ENCODE measurements around the gene ZNF891.

ZNF891 gene

GRCh38 chr12:133105620-133106019, 24.5 kb downstream of the ZNF891 start:
- TF ChIP-seq GATA2 (IDR thresholded peaks at IDR 0.05; ENCODE audit: low read depth, low read length) = no peak
- no peak for TF ChIP-seq GATA3 (IDR thresholded peaks at IDR 0.05; ENCODE audit: low read depth, low read length)

- TF ChIP-seq GATA2 (IDR thresholded peaks at IDR 0.05; ENCODE audit: low read depth, low read length) (no peak), GATA3 (IDR thresholded peaks at IDR 0.05; ENCODE audit: low read depth, low read length) (no peak)
These were observed 46.7 kb downstream of the ZNF891 start for GRCh38 chr12:133083345-133083744.

GRCh38 chr12:133081159-133081780, 48.8 kb downstream of the ZNF891 start:
- TF ChIP-seq GATA3 (IDR thresholded peaks at IDR 0.05; ENCODE audit: low read depth, low read length) (no peak), GATA2 (IDR thresholded peaks at IDR 0.05; ENCODE audit: low read depth, low read length) (no peak)

GRCh38 chr12:133080368-133081158, 49.5 kb downstream of the ZNF891 start, which contains the start of gene ZNF140:
TSS of gene ZNF140 (plus strand) at chr12:133080923. CDS start at chr12:133081321, 398 bp downstream.
- TF ChIP-seq GATA3 (IDR thresholded peaks at IDR 0.05; ENCODE audit: low read depth, low read length) (no peak), GATA2 (IDR thresholded peaks at IDR 0.05; ENCODE audit: low read depth, low read length) (no peak)

GRCh38 chr12:133080026-133080367, 50.1 kb downstream of the ZNF891 start:
- no peak for TF ChIP-seq GATA3 (IDR thresholded peaks at IDR 0.05; ENCODE audit: low read depth, low read length)
- TF ChIP-seq GATA2 (IDR thresholded peaks at IDR 0.05; ENCODE audit: low read depth, low read length) = no peak

GRCh38 chr12:133073836-133074235, 56.2 kb downstream of the ZNF891 start:
- no peak for TF ChIP-seq GATA3 (IDR thresholded peaks at IDR 0.05; ENCODE audit: low read depth, low read length)
- TF ChIP-seq GATA2 (IDR thresholded peaks at IDR 0.05; ENCODE audit: low read depth, low read length) = no peak

- no peak for TF ChIP-seq GATA2 (IDR thresholded peaks at IDR 0.05; ENCODE audit: low read depth, low read length)
- TF ChIP-seq GATA3 (IDR thresholded peaks at IDR 0.05; ENCODE audit: low read depth, low read length) = no peak
These were observed 66.5 kb downstream of the ZNF891 start for GRCh38 chr12:133063556-133063955.

GRCh38 chr12:133061954-133062353, 68.1 kb downstream of the ZNF891 start:
- no peak for TF ChIP-seq GATA2 (IDR thresholded peaks at IDR 0.05; ENCODE audit: low read depth, low read length)
- no peak for TF ChIP-seq GATA3 (IDR thresholded peaks at IDR 0.05; ENCODE audit: low read depth, low read length)

- TF ChIP-seq GATA3 (IDR thresholded peaks at IDR 0.05; ENCODE audit: low read depth, low read length) (no peak), GATA2 (IDR thresholded peaks at IDR 0.05; ENCODE audit: low read depth, low read length) (no peak)
These were observed 71.6 kb downstream of the ZNF891 start for GRCh38 chr12:133058203-133059113.

- TF ChIP-seq GATA2 (IDR thresholded peaks at IDR 0.05; ENCODE audit: low read depth, low read length) (no peak), GATA3 (IDR thresholded peaks at IDR 0.05; ENCODE audit: low read depth, low read length) (no peak)
These were observed 72.6 kb downstream of the ZNF891 start for GRCh38 chr12:133057446-133057845.

Measured in SH-SY5Y (cell line).